GM21447 (cell line): ENCODE measurements around the gene ZNF189.
A peak's percentile ranks its signal among the peaks of the same experiment; 100 is the strongest.

Experiments used
- ATAC-seq: cut with Tn5 transposase; IDR thresholded peaks from one replicate; pipeline ENCODE4 v1.9.1; 2021; ENCODE audit not compliant: unreplicated experiment

The ZNF189 gene

DNA sequence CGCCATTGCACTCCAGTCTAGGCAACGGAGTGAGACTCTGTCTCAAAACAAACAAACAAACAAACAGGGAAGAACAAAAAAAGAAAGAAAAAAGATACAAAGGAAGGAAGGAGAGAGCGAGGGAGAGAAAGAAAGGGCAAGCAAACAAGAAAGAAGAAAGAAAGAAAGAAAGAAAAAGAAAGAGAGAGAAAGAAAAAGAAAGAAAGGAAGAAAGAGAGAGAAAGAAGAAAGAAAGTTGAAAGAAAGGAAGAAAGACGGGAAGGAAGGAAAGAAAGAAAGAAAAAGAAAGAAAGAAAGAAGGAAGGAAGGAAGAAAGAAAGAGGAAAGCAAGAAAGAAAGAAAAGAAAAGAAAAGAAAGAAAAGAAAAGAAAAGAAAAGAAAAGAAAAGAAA is 50.0 kb downstream of the ZNF189 start:
- ATAC-seq, result no peak

DNA sequence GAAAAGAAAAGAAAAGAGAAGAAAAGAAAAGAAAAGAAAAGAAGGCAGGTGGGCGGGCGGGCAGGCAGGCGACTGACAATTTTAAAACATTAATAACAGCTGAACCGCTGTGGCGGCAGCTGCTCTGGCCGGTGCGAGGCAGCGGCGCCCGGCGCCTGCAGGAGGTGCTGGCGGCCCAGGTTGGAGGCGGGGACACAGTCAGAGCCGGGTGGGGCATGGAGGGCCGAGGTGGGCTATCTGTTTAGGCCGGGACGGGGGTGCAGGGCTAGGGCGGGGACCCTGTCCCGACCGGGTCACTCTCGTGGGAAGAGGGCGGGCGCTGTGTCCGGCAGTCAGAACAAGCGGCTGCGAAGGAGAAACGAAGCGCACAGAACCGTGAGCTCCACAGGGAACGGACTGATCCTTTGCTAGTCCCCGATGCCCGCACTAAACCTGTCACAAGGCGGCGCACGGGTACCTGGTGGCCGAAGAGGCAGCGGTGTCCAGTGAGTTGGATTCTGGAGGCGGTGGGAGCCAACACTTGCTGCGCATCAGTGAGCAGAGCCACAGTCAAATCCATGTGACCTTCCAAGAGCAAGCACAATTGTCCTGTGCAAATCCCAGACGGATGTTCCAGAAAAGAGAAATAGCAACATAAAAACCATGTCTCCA is 50.5 kb downstream of the ZNF189 start:
- ATAC-seq, result peak; percentile 94

DNA sequence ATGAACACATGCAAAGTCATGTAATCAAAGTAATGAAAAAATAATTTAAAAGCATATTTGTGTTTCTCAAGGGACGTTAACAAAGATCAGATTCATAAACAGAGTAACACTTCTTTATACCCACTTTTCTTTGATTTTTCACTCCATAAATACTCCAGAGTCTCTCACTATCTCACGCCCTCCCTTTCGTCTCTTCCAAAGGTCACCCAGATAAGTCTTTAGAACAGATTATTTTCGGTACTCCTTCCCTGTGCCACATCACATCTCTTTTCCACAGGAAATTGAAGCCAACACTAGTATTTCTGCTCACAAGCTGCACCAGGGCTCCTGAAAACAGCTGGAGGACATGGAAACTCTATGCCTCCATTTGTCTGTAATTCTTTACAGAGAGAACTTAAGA is 52.3 kb downstream of the ZNF189 start:
- no peak for ATAC-seq

GRCh38 chr9:101451498-101451897 is 52.8 kb downstream of the ZNF189 start:
- no peak for ATAC-seq

GRCh38 chr9:101453776-101454570 is 55.3 kb downstream of the ZNF189 start:
- no peak for ATAC-seq

GRCh38 chr9:101455656-101456240 is 57.1 kb downstream of the ZNF189 start:
- no peak for ATAC-seq

DNA sequence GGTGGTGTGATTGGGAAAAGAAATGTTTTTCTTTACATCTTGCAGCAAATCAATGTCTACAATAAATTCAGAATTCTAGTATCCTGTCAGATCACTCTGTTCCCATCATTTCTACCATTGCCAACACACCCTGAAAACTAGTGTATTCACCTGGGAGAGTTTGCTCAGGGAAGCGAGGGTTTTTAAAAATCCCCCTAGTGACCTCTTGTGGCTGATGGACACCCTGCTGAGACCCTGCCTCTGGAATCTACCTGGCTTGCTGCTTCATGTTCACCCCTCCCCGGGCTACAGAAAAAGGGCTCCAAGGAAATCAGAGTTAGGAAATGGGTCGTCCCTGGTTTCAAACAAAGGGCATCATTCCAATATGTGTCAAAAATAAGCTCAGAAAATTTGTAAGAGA is 58.4 kb downstream of the ZNF189 start:
- ATAC-seq, result no peak

DNA sequence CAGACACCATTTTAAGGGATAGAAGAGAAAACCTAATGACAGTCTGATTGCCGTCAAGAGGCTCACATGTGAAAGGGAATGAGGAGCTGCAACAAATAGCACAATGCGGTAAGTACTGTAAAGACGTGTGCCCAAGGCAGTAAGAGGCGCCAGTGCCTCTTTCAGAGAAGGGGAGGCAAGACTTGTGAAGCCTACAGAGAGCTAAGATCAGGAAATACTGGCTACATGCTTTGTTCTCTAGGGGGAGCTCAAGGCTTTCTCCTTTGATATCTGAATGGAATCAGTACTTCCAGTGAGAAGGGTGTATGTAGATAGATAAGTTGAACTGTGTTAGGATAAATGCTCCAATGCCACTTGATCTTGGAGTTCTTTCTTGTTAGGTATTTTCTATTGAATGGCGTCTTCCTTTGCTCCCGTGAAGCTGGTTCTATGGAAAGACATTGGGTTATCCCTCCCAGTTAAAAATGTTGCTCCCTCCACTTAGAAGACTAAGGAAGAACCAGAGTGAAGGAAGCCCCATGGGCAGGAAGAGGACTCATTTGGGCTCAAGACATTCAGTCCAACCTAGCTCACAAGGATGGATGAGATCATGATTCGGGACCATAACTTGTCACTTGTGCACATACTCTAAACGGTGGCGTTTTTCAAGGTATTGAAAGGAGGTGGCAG is 60.4 kb downstream of the ZNF189 start:
- ATAC-seq, result peak; percentile 73
